A375 (cell line): ENCODE measurements around the gene CCT8. TPM values are rescaled to one million over a fixed set of nuclear protein-coding genes. Genes with fewer than 3 reads are reported as not detected.

ENCODE experiments used
- total RNA-seq: library from RNA; depleted of rRNA; stranded (reverse); fragments of >200 nt; shearing (Covaris generic); gene quantifications from 2 replicates; pipeline ENCODE4 v1.2.3, GENCODE V29; 2014; rRNA removed

The CCT8 gene, protein sequence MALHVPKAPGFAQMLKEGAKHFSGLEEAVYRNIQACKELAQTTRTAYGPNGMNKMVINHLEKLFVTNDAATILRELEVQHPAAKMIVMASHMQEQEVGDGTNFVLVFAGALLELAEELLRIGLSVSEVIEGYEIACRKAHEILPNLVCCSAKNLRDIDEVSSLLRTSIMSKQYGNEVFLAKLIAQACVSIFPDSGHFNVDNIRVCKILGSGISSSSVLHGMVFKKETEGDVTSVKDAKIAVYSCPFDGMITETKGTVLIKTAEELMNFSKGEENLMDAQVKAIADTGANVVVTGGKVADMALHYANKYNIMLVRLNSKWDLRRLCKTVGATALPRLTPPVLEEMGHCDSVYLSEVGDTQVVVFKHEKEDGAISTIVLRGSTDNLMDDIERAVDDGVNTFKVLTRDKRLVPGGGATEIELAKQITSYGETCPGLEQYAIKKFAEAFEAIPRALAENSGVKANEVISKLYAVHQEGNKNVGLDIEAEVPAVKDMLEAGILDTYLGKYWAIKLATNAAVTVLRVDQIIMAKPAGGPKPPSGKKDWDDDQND
- total RNA-seq, result 179 and 191 TPM in 2 replicates

DNA sequence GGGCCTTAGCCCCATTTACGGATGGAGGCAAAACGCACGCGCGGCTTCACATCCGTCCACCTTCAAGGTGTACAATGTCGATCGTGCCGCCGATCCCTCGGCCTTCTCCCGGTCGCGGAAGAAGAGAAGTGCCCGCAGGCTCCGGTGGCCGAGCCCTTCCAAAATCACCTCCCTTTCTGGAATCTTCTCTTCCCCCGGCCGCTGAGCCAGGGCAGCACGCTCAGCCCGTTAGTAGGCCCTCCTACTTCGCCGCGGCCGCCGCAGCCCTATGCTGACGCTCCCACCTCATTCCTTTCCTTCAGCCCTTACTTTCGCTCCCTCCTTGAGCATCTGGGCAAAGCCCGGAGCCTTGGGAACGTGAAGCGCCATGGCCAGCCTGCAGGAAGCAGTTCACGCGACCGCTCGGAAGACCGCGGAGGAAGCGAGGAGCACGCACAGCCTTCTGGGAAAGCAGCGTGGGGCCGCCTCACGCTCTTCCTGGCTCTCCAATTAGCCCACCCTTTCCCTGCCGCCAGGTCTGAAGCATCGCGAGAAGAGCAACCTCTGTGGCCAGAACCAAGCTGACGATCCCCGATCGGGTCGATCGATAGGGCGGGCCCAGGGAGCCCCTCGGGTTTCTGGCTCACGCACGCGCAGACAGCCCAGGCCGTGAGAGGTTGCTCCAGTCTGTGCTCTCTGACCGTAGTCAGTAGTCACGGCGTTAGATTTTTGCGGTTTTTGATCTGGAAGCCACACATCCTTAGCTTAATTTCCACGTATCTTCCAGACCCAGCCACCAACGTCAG is at the start of gene CCT8:
Gene CCT8 (minus strand): TSS at position 427 of the 785 bp plus-strand sequence. CDS start 58 bp downstream, at position 369.

DNA sequence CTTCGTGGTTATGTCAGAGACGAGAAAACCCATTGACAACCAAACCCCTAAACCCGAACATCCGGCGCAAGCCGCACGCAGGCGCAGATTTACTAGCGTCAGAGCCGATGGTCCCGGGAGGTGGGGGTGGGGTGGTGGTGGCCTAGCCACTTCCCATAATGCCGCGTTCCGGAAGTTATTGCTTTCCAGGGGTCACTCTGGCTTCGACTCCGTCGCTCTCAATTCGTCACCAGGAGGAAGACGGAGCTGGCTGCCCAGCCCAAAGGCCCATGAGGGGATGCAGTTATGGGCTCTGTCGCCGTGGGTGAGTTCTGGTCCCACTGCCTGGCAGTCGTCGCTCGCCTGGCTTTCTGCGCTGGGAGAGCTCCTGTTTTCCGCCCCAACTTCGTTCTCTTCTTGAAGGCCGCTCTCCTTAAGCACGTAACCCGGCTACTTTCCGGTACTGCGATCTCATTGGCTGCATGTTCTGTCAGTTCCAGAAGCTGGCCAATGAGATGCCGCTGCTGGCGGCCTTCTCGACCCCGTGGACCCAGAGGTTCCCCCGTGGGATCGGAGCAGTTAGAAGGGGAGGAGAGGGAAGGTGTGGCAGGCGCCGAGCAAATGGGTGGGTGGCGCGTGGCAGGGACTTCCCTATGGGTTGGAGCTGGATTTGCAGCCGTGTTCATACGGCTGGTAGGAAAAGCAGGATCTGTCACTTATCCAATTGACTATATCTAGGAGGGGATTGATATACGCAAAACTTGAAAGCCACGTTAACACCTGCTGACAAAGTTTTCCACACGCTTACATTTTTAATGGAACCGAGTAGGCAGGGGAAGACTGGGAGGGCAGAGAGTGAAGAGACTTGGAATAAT is 48.7 kb downstream of the CCT8 start, which contains the start of gene USP16:
Gene USP16 (plus strand): TSS at position 195 of the 854 bp plus-strand sequence. CDS start 3,246 bp downstream, outside the sequence.

Other genes starting within 250 kb of the CCT8 start
- gene LTN1, start 80.8 kb downstream of the CCT8 start, total RNA-seq, result 11.3 and 12.5 TPM in 2 replicates
- 11.0 and 11.3 TPM in 2 replicates for gene RWDD2B, start 54.3 kb downstream of the CCT8 start, total RNA-seq
- gene USP16, start 49.0 kb downstream of the CCT8 start, total RNA-seq, result 25.3 and 28.3 TPM in 2 replicates
- 0.93 TPM in 1 of 2 replicates, not detected in the other for gene MAP3K7CL, start 57.0 kb upstream of the CCT8 start, total RNA-seq
- 24.2 and 42.1 TPM in 2 replicates for gene BACH1, start 225.3 kb upstream of the CCT8 start, total RNA-seq